Measurements from ENCODE around the gene SERPINC1. TPM values are rescaled to one million over a fixed set of nuclear protein-coding genes. Genes with fewer than 3 reads are reported as not detected.
A peak's percentile ranks its signal among the peaks of the same experiment; 100 is the strongest.

Gene SERPINC1
- total and polyA plus RNA-seq, 4 experiments from 2014 or later: not detected

- POLR2A ChIA-PET (ENCODE audit: partially characterized antibody): no interaction called here
Measured at GRCh38 chr1:173915596-173915995, 1.5 kb downstream of the SERPINC1 start.

GRCh38 chr1:173914366-173914871 is 2.7 kb downstream of the SERPINC1 start:
- peak overlapping the region in 1 of 7 donors; percentile 37 for H3K27ac Mint-ChIP-seq
- CTCF ChIA-PET (ENCODE audit: partially characterized antibody): interaction anchor here (1.0 kb wide), 1 partner anchor 18 kb away, joined by 3 read pairs; no protein-coding TSS in a partner anchor
- Histone ChIP-seq H3K4me1 (ENCODE audit: insufficient read depth, low read length) (no peaks in the 10 kb centered on the region), H3K4me3 (ENCODE audit: low read length in 2 of 2) (no peak overlapping the region), H3K9me3 (ENCODE audit: control insufficient read depth in 1 of 2, low read length in 2 of 2) (no peaks in the 10 kb centered on the region), H3K27me3 (ENCODE audit: insufficient read depth, low read length) (no peaks in the 10 kb centered on the region), H3K36me3 (ENCODE audit: insufficient read depth, low read length) (no peaks in the 10 kb centered on the region), H3K27ac (ENCODE audit: low read depth, low read length) (no peak overlapping the region)
- H3K27me3 Mint-ChIP-seq: no peaks in the 10 kb centered on the region
- no peak overlapping the region for H3K4me3 Mint-ChIP-seq
- POLR2A ChIA-PET (ENCODE audit: partially characterized antibody): no interaction called here
- intact Hi-C loops (cut with micrococcal nuclease): no loop called here
- peaks cover 0 to 4% of the 10 kb centered on the region in 2 donors for H3K36me3 Mint-ChIP-seq
- H3K4me1 Mint-ChIP-seq: no peaks in the 10 kb centered on the region
- peaks cover 0 to 2% (median 0%) of the 10 kb centered on the region in 8 donors for H3K9me3 Mint-ChIP-seq
- peak in 3 of 5 donors; percentile 6 to 16 (median 10) for DNase-seq

More at GRCh38 chr1:173915596-173915995, 1.5 kb downstream of the SERPINC1 start:
- H3K4me1 Mint-ChIP-seq: no peaks in the 10 kb centered on the region
- intact Hi-C loops (cut with micrococcal nuclease): no loop called here
- H3K27ac ChIP-seq (ENCODE audit: low read depth, low read length): no peak overlapping the region
- H3K9me3 Mint-ChIP-seq: peaks cover 0 to 2% (median 0%) of the 10 kb centered on the region in 8 donors
- DNase-seq: no peak
- H3K27me3 Mint-ChIP-seq: no peaks in the 10 kb centered on the region
- no peaks in the 10 kb centered on the region for H3K9me3 ChIP-seq (ENCODE audit: control insufficient read depth in 1 of 2, low read length in 2 of 2)
- H3K27me3 ChIP-seq (ENCODE audit: insufficient read depth, low read length): no peaks in the 10 kb centered on the region
- no peaks in the 10 kb centered on the region for H3K4me1 ChIP-seq (ENCODE audit: insufficient read depth, low read length)
- no peaks in the 10 kb centered on the region for H3K36me3 ChIP-seq (ENCODE audit: insufficient read depth, low read length)
- no peak overlapping the region for H3K4me3 Mint-ChIP-seq
- CTCF ChIA-PET (ENCODE audit: partially characterized antibody): interaction anchor here (0.9 to 1.3 kb wide), 2 partner anchors 10 to 19 kb away, joined by 3 read pairs; no protein-coding TSS in a partner anchor
- no peak overlapping the region for H3K27ac Mint-ChIP-seq
- H3K4me3 ChIP-seq (ENCODE audit: low read length in 2 of 2): no peak overlapping the region
- H3K36me3 Mint-ChIP-seq: no peaks in the 10 kb centered on the region

DNA sequence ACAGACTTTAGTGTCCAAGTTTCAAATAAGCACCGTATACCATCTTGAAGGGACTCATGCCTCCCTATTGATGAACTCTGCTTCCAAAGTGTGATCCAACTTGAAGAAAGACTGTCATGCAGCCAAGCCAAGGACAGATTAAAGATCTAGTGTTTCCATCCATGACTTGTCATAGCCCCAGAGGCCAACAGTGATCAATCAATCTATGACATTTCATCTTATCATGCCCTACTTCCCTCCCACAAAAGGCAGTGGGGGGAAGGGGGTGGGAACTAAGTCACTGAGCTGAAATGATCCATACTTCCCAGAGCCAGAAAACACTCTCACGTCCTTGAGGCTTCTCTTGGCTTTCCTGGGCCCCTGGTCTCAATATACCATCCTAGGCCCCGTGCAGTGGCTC is 4.0 kb downstream of the SERPINC1 start:
- ChIA-PET POLR2A (ENCODE audit: partially characterized antibody) (no interaction called here), CTCF (ENCODE audit: partially characterized antibody) (no interaction called here)
- H3K4me1 ChIP-seq (ENCODE audit: insufficient read depth, low read length): no peaks in the 10 kb centered on the region
- no peaks in the 10 kb centered on the region for H3K27me3 ChIP-seq (ENCODE audit: insufficient read depth, low read length)
- H3K4me3 ChIP-seq (ENCODE audit: low read length in 2 of 2): no peak overlapping the region
- Mint-ChIP-seq H3K4me3 (no peak overlapping the region), H3K27me3 (no peaks in the 10 kb centered on the region), H3K36me3 (peaks cover 0 to 9% of the 10 kb centered on the region in 2 donors), H3K9me3 (peaks cover 0 to 2% (median 0%) of the 10 kb centered on the region in 8 donors), H3K4me1 (no peaks in the 10 kb centered on the region), H3K27ac (no peak overlapping the region)
- no peak overlapping the region for H3K27ac ChIP-seq (ENCODE audit: low read depth, low read length)
- no peak for DNase-seq
- H3K36me3 ChIP-seq (ENCODE audit: insufficient read depth, low read length): no peaks in the 10 kb centered on the region
- H3K9me3 ChIP-seq (ENCODE audit: control insufficient read depth in 1 of 2, low read length in 2 of 2): no peaks in the 10 kb centered on the region
- intact Hi-C loops (cut with micrococcal nuclease): no loop called here

- Histone ChIP-seq H3K27ac (ENCODE audit: low read depth, low read length) (no peak overlapping the region), H3K27me3 (ENCODE audit: insufficient read depth, low read length) (no peaks in the 10 kb centered on the region), H3K4me3 (ENCODE audit: low read length in 2 of 2) (no peak overlapping the region), H3K9me3 (ENCODE audit: control insufficient read depth in 1 of 2, low read length in 2 of 2) (no peaks in the 10 kb centered on the region), H3K4me1 (ENCODE audit: insufficient read depth, low read length) (no peaks in the 10 kb centered on the region), H3K36me3 (ENCODE audit: insufficient read depth, low read length) (no peaks in the 10 kb centered on the region)
- ChIA-PET CTCF (ENCODE audit: partially characterized antibody) (no interaction called here), POLR2A (ENCODE audit: partially characterized antibody) (no interaction called here)
- Mint-ChIP-seq H3K4me3 (no peak overlapping the region), H3K9me3 (no peaks in the 10 kb centered on the region), H3K27me3 (no peaks in the 10 kb centered on the region), H3K27ac (no peak overlapping the region), H3K36me3 (peaks cover 8 to 31% of the 10 kb centered on the region in 2 donors), H3K4me1 (peaks cover 6 to 17% (median 13%) of the 10 kb centered on the region in 4 donors)
- no peak for DNase-seq
- intact Hi-C loops (cut with micrococcal nuclease): no loop called here
Measured at GRCh38 chr1:173903827-173904531, 13.1 kb downstream of the SERPINC1 start.

DNA sequence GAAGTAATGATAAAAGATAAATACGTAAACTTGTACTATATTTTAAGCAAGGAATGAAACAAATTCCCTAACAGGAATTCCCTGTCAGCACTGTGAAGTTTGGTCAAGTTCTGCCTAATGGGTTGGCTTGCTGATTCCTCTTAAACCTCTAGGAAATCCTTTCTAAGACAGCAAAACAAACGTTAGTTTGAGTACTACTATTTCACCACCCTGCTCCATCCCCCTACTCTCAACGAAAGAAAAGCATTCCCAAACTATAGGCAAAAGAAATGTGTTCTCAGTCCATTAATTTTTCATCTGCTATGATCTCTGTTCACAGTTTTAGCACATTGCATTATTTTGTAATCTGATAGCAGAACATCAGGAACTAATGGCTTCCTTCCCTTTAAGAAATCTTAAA is 16.1 kb downstream of the SERPINC1 start:
- no peak overlapping the region for H3K4me3 ChIP-seq (ENCODE audit: low read length in 2 of 2)
- H3K4me1 Mint-ChIP-seq: peaks cover 6 to 25% (median 15%) of the 10 kb centered on the region in 4 donors
- no peaks in the 10 kb centered on the region for H3K4me1 ChIP-seq (ENCODE audit: insufficient read depth, low read length)
- POLR2A ChIA-PET (ENCODE audit: partially characterized antibody): no interaction called here
- intact Hi-C loops (cut with micrococcal nuclease): no loop called here
- no peaks in the 10 kb centered on the region for H3K36me3 ChIP-seq (ENCODE audit: insufficient read depth, low read length)
- H3K4me3 Mint-ChIP-seq: no peak overlapping the region
- H3K36me3 Mint-ChIP-seq: peaks cover 9 to 23% of the 10 kb centered on the region in 2 donors
- no peaks in the 10 kb centered on the region for H3K9me3 Mint-ChIP-seq
- H3K27me3 ChIP-seq (ENCODE audit: insufficient read depth, low read length): no peaks in the 10 kb centered on the region
- DNase-seq: no peak
- H3K27me3 Mint-ChIP-seq: no peaks in the 10 kb centered on the region
- H3K9me3 ChIP-seq (ENCODE audit: control insufficient read depth in 1 of 2, low read length in 2 of 2): no peaks in the 10 kb centered on the region
- H3K27ac Mint-ChIP-seq: no peak overlapping the region
- CTCF ChIA-PET (ENCODE audit: partially characterized antibody): no interaction called here
- H3K27ac ChIP-seq (ENCODE audit: low read depth, low read length): no peak overlapping the region

DNA sequence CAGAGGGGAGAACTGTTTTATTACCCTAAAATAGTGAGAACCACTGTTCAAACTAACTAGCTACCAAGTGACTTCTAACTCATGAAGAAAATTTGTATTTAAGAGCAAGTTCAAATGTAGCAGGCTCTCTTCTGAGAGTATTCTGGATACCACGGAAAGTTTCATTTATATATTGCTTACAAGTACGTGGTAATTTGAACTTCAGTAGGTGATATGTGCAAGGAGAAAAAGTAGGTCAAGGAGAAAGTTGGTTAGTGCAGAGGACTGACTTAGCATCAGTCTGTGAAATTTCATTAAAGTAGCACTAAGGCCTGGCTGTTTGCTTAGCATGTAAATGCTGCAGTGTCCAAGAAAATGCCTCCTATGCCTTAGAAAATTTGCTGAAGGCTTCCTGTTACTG is 16.7 kb downstream of the SERPINC1 start:
- Mint-ChIP-seq H3K9me3 (no peaks in the 10 kb centered on the region), H3K4me3 (no peak overlapping the region), H3K36me3 (peaks cover 8 to 19% of the 10 kb centered on the region in 2 donors), H3K27me3 (no peaks in the 10 kb centered on the region), H3K4me1 (peaks cover 6 to 25% (median 15%) of the 10 kb centered on the region in 4 donors), H3K27ac (no peak overlapping the region)
- intact Hi-C loops (cut with micrococcal nuclease): no loop called here
- Histone ChIP-seq H3K4me3 (ENCODE audit: low read length in 2 of 2) (no peak overlapping the region), H3K9me3 (ENCODE audit: control insufficient read depth in 1 of 2, low read length in 2 of 2) (no peaks in the 10 kb centered on the region), H3K36me3 (ENCODE audit: insufficient read depth, low read length) (no peaks in the 10 kb centered on the region), H3K27ac (ENCODE audit: low read depth, low read length) (no peak overlapping the region), H3K4me1 (ENCODE audit: insufficient read depth, low read length) (no peaks in the 10 kb centered on the region), H3K27me3 (ENCODE audit: insufficient read depth, low read length) (no peaks in the 10 kb centered on the region)
- CTCF ChIA-PET (ENCODE audit: partially characterized antibody): no interaction called here
- POLR2A ChIA-PET (ENCODE audit: partially characterized antibody): no interaction called here
- DNase-seq: no peak

DNA sequence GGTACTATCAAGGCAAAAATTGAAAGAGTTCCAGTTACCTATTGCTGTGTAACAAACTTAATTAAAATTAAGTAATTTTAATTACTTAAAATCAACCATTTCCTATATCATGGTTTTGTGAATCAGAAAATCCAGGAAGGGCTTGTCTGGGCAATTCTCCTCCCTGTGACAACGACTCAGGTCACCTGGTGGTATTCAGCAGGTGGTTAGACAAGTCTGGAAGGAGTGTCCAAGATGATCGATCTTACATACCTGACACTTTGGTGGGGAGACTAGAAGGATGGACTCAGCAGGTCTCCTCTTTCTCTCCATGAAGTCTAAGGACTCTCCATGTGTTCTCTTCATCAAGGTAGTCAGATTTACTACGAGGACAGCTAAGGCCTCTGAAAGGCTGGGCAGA is 22.9 kb downstream of the SERPINC1 start:
- Mint-ChIP-seq H3K36me3 (peaks cover 40 to 48% of the 10 kb centered on the region in 2 donors), H3K9me3 (no peaks in the 10 kb centered on the region), H3K4me1 (peaks cover 5 to 10% (median 7%) of the 10 kb centered on the region in 4 donors), H3K27ac (no peak overlapping the region), H3K27me3 (no peaks in the 10 kb centered on the region), H3K4me3 (no peak overlapping the region)
- POLR2A ChIA-PET (ENCODE audit: partially characterized antibody): interaction anchor here (0.6 kb wide), 1 partner anchor 82 kb away, joined by 4 read pairs; no protein-coding TSS in a partner anchor
- Histone ChIP-seq H3K27me3 (ENCODE audit: insufficient read depth, low read length) (no peaks in the 10 kb centered on the region), H3K9me3 (ENCODE audit: control insufficient read depth in 1 of 2, low read length in 2 of 2) (no peaks in the 10 kb centered on the region), H3K27ac (ENCODE audit: low read depth, low read length) (no peak overlapping the region), H3K4me1 (ENCODE audit: insufficient read depth, low read length) (no peaks in the 10 kb centered on the region), H3K36me3 (ENCODE audit: insufficient read depth, low read length) (no peaks in the 10 kb centered on the region), H3K4me3 (ENCODE audit: low read length in 2 of 2) (no peak overlapping the region)
- no peak for DNase-seq
- CTCF ChIA-PET (ENCODE audit: partially characterized antibody): no interaction called here
- intact Hi-C loops (cut with micrococcal nuclease): no loop called here

Measured in CD4-positive, alpha-beta memory T cell (primary cell).